OCI-LY7 (cell line): ENCODE measurements around the gene FAM114A1.

ENCODE experiments used
- EZH2phosphoT487 ChIP-seq: fragments of 200-600 bp; sonication (generic); IDR thresholded peaks from 2 replicates; pipeline ENCODE4 v1.6.1; 2018; ENCODE audit warnings: low read depth, borderline replicate concordance, mild to moderate bottlenecking, mixed run types, antibody characterized with exemption, low read length, moderate library complexity, mixed read lengths
- TF ChIP-seq, protein P1 (sequence below): fragments of 200-600 bp; sonication (generic); conservative IDR thresholded peaks from 2 replicates; pipeline ENCODE4 v1.5.1; 2014; ENCODE audit warnings: mild to moderate bottlenecking, antibody characterized with exemption, low read length, moderate library complexity, mixed read lengths

- TF ChIP-seq, protein P1, sequence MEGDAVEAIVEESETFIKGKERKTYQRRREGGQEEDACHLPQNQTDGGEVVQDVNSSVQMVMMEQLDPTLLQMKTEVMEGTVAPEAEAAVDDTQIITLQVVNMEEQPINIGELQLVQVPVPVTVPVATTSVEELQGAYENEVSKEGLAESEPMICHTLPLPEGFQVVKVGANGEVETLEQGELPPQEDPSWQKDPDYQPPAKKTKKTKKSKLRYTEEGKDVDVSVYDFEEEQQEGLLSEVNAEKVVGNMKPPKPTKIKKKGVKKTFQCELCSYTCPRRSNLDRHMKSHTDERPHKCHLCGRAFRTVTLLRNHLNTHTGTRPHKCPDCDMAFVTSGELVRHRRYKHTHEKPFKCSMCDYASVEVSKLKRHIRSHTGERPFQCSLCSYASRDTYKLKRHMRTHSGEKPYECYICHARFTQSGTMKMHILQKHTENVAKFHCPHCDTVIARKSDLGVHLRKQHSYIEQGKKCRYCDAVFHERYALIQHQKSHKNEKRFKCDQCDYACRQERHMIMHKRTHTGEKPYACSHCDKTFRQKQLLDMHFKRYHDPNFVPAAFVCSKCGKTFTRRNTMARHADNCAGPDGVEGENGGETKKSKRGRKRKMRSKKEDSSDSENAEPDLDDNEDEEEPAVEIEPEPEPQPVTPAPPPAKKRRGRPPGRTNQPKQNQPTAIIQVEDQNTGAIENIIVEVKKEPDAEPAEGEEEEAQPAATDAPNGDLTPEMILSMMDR: no peak
- no peak for TF ChIP-seq EZH2phosphoT487
These were observed 33.0 kb upstream of the FAM114A1 start for GRCh38 chr4:38834570-38834969.
